ENCODE results near the gene TRAF2.

The TRAF2 gene

DNA sequence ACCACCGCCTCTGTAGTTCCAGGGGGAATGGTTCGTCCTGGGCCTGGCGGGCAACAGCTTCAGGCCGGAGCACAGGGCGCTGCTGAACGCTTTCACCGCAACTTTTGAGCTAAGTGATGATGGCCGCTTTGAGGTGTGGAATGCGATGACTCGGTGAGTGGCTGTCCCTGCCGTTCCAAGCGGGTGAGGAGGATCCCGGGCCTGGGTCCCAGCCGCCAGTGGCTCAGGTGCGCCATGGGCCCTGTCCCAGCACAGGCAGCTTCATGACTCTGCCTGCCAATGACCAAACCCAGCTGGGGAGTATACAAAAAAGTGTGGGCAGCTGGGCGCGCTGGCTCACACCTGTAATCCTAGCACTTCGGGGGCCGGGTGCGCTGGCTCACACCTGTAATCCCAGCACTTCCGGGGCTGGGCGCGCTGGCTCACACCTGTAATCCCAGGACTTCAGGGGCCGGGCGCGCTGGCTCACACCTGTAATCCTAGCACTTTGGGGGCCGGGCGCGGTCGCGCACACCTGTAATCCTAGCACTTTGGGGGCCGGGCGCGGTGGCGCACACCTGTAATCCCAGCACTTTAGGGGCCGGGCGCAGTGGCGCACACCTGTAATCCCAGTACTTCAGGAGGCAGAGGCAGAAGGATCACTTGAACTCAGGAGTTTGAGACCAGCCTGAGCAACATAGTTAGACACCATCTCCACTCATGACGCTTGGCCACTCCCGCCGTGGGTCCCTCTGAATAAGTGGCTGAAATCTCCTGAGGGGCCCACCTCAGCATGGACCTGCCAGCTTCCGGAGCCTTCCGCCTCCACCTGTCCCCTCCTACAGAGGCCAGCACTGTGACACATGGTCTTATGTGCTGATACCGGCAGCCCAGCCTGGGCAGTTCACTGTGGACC lies 66.8 kb downstream of the TRAF2 start:
- no peak for DNase-seq

- no peak for DNase-seq
These were observed 67.5 kb downstream of the TRAF2 start for GRCh38 chr9:136953771-136954269.

- no peak for DNase-seq
These were observed 68.2 kb downstream of the TRAF2 start for GRCh38 chr9:136954270-136955083.

- DNase-seq: no peak
These were observed 69.1 kb downstream of the TRAF2 start for GRCh38 chr9:136955202-136955942.

DNA sequence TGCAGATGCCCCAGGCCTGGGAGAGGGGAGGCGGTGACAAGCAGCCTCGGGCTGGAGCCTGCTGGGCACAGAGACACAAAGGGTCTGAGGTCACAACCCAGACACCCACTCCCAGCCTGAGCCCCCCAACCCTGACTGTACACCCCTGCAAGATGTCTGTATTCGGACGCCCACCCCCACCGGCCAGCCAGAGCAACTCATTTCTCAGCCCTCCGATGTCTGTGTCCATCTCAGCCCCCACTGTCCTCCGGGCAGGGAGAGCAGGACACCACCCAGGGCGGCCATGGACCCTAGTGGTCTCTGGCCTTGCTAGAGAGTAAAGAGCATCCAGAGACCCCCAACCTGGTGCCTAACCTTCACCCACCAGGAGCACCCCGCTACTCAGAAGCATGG lies 69.6 kb downstream of the TRAF2 start:
- no peak for DNase-seq

DNA sequence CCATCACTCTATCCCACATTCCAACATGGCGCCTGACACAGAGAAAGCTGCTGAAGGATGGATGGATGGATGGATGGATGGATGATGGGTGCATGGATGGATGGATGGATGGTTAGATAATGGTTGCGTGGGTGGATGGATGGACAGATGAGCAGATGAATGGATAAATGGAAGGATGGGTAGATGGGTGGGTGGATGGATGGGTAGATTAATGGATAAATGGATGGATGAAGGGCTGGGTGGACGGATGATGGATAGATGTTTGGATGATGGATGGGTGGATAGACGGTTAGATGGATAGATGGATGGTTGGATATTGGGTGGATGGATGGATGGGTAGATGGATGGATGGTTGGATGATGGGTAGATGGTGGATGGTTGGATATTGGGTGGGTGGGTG lies 70.3 kb downstream of the TRAF2 start:
- no peak for DNase-seq

GRCh38 chr9:136957461-136957860 lies 71.1 kb downstream of the TRAF2 start:
- no peak for DNase-seq

GRCh38 chr9:136957901-136958300 lies 71.6 kb downstream of the TRAF2 start:
- DNase-seq: no peak

- no peak for DNase-seq
These were observed 72.2 kb downstream of the TRAF2 start for GRCh38 chr9:136958473-136958872.

- no peak for DNase-seq
These were observed 72.9 kb downstream of the TRAF2 start for GRCh38 chr9:136958898-136959850.

DNA sequence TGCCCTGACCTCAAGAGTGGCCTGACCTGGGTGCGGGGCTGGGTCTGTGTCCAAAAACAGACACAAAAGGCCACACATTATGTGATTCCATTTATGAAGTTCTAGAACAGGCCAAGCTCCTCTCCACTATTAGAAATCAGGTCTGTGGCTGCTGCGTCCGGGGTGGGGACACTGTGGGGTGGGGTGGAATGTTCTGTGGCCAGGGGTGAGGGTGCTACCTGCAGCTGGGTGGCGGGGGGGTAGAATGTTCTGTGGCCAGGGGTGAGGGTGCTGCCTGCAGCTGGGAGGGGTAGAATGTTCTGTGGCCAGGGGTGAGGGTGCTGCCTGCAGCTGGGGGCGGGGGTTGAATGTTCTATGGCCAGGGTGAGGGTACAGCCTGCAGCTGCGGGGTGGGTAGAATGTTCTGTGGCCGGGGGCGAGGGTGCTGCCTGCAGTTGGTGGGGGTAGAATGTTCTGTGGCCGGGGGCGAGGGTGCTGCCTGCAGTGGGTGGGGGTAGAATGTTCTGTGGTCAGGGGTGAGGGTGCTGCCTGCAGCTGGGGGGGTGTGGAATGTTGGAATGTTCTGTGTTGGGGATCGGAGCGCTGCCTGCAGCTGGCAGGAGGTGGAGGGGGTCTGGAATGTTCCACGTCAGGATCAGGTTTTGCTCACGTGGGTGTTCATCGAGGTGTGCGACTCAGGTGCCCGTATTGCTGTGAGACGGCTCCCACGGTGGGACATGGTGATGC lies 74.1 kb downstream of the TRAF2 start:
- DNase-seq: no peak

DNA sequence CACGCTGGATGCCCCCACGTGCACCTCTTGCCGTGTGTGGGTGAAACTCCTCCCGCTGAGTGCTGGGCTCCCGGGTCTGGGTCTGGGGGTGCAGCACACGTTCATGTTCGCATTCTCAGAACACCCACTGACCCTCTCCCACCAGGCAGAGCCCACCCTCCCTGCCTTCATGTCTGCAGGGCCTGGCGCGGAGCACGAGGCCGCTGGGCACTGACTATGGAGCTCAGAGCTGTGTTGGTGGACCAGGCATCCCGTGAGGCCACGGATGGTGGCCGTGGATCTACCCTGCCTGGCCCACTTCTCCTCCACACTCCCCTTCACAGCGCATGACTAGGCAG lies 74.6 kb downstream of the TRAF2 start:
- DNase-seq: no peak

DNA sequence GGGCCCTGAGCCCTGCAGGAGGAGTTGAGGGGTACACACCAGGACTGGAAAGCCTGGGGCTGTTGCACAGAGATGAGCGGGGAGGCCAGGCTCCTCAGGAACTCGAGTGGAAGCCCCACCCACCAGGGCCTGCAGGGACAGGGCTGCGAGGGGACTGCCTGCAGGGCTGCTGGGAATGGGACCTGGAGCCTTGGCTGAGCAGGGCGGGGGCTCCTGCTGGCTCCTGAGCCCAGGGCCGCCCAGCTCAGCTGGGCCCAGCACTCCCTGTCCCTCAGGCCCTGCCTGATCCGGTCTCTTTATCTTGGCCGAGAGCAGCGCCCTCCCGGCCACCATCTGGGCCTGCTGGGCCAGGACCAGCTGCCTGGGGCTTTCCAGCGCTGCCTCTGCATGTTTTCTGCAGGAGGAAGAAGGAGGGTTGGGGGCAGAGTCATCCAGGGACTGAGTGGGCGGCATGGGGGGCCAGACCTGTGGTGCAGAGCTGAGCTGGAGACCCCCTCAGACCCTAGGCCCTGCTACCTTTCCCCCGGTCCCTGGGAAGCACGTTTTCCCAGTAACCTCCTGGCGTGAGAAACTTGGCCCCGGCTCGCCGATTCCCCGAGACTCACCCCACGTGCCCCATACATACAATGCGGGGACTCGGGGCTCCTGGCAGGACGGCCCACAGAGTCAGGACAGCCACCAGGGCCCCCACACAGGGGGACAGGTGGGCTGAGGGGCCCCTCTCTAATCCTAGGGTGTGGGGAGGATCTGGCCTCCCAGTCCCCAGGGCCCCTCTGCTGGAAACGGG lies 75.2 kb downstream of the TRAF2 start:
- DNase-seq: no peak

- DNase-seq: no peak
These were observed 75.8 kb downstream of the TRAF2 start for GRCh38 chr9:136962163-136962562.

DNA sequence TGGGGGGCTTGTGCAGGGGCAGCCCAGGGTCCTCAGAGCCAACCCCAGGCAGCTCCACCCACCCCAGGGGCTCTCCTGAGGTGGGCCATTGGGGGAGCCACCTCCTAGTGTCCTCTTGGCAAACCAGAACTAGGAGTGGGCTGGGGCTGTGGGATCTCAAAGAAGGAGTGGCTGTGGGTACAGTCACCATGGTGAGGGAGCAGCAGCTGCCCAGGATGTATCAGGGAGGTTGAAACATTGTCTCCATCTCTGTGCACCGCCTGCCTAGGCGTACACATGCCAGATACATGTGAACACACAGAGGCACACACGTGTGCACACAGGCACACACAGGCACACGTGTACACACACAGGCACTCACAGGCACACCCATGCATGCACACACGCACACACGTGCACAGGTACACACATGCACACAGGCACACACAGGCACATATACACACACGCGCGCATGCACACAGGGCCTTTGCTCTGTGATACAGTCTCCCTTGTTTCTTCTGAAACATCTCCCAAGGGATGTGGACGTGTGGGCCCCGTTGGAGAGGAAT lies 76.5 kb downstream of the TRAF2 start:
- no peak for DNase-seq

DNA sequence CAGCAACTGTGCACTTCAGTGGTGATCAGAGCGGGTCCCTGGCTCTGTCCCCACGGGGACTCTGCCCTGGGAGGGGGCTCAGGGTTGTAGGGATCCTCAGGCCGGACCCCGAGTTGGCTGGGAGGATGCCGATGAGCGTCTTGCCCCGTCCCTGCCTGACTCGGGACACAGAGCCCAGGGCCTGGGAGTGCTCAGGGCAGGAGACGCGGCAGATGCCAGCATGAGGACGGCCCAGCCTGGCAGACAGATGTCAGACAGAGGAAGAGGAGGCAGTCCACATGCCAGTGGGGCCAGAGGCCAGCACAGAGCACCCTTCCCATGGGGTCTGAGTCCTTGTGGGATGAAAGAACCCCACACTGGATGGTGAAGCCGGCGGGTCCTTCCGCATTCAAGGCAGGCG lies 77.0 kb downstream of the TRAF2 start:
- no peak for DNase-seq

GRCh38 chr9:136963751-136964150 lies 77.4 kb downstream of the TRAF2 start:
- DNase-seq: no peak

DNA sequence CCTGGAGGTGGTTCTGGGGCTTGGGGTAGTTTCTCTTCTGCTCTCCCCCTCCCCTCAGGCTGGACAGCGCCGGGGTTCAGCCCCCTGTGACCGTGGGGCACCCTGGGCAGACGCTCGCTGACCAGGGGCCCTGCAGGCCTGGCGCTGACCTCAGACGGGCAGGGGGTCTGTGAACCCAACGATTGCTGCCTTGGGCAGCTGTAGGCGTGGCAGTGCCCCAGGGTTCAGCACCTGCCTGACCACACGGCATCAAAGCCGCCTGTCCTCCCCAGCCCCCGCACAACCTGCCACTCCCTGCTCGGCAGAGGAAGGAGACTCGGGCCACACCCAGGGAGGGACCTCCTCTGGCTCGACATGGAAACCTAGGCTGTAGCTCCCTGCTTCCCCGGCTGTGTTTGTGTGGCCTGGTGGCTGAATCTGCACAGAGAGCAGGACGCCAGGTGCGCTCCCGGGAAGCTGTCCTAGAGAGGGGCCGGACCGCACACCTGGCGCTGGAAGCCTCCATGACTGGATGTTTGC lies 77.9 kb downstream of the TRAF2 start:
- DNase-seq: no peak

DNA sequence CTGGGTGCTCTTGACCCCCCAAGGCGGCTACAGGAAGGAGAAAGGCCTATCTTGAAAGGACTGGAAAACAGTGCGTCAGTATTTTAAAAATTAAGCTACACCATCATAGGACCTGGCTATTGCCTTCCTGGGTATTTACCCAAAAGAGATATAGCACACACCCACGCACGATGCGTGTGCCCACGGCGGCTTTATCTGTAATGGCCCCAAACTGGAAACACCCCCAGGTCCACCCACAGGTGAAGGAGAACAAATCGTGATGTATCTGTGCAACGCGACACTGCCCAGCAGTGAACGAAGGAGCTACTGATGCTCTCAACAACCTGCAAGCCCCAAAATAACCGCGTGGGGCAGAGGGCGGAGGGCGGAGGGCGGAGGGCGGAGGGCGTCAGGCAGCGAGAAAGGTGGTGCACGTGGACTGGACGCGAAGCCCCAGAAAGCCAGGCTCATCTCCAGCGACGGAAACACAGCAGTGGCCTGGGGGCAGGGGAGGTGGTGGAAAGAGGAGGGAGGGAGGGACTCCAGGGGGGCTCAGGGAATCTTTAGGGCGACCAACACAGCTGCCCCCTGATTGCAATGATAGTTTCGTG lies 78.6 kb downstream of the TRAF2 start:
- DNase-seq: no peak

Measured in effector CD4-positive, alpha-beta T cell (primary cell).